Activated CD4-positive, alpha-beta T cell treated with anti-CD3 and anti-CD28 coated beads, Interleukin-2, amount 50 U/mL, for 4 hours (primary cell): ENCODE measurements around the gene BBX.

Experiments used
- DNase-seq, 2 experiments: peaks; one replicate each; pipeline ENCODE4 v3.0.0-alpha.2; 2020

The BBX gene

GRCh38 chr3:107522510-107523288 lies at the start of gene BBX:
TSS of gene BBX (plus strand) at chr3:107522962. CDS start at chr3:107710461, 187,499 bp downstream.
- peak; percentile 87 to 90 for DNase-seq

- DNase-seq: no peak
These were observed 46.3 kb upstream of the BBX start for GRCh38 chr3:107476462-107476861.

GRCh38 chr3:107487490-107487889 lies 35.3 kb upstream of the BBX start:
- no peak for DNase-seq

GRCh38 chr3:107488942-107489341 lies 33.8 kb upstream of the BBX start:
- DNase-seq: no peak

- DNase-seq: no peak
These were observed 29.6 kb upstream of the BBX start for GRCh38 chr3:107493134-107493533.

GRCh38 chr3:107496855-107497254 lies 25.9 kb upstream of the BBX start:
- no peak for DNase-seq

GRCh38 chr3:107498646-107499045 lies 24.1 kb upstream of the BBX start:
- no peak for DNase-seq

GRCh38 chr3:107506458-107506857 lies 16.3 kb upstream of the BBX start:
- DNase-seq: no peak

GRCh38 chr3:107508331-107508730 lies 14.4 kb upstream of the BBX start:
- no peak for DNase-seq

GRCh38 chr3:107512108-107512507 lies 10.7 kb upstream of the BBX start:
- DNase-seq: no peak

- DNase-seq: no peak
These were observed 8.3 kb upstream of the BBX start for GRCh38 chr3:107514453-107514852.

- no peak for DNase-seq
These were observed 6.3 kb upstream of the BBX start for GRCh38 chr3:107516475-107516874.

GRCh38 chr3:107520535-107520934 lies 2.2 kb upstream of the BBX start:
- DNase-seq: no peak

GRCh38 chr3:107521469-107522059 lies 1.2 kb upstream of the BBX start:
- DNase-seq: no peak

- DNase-seq: no peak
These were observed 452 bp downstream of the BBX start for GRCh38 chr3:107523289-107523538.

- peak; percentile 39 to 40 for DNase-seq
These were observed 970 bp downstream of the BBX start for GRCh38 chr3:107523539-107524325.

- no peak for DNase-seq
These were observed 1.6 kb downstream of the BBX start for GRCh38 chr3:107524326-107524840.

- peak; percentile 36 to 41 for DNase-seq
These were observed 2.3 kb downstream of the BBX start for GRCh38 chr3:107524841-107525643.

- peak; percentile 3 for DNase-seq
These were observed 3.0 kb downstream of the BBX start for GRCh38 chr3:107525644-107526305.

GRCh38 chr3:107531917-107532469 lies 9.2 kb downstream of the BBX start:
- no peak for DNase-seq

GRCh38 chr3:107540857-107541256 lies 18.1 kb downstream of the BBX start:
- DNase-seq: no peak

GRCh38 chr3:107542665-107543064 lies 19.9 kb downstream of the BBX start:
- DNase-seq: no peak
